Measurements from ENCODE around the gene TMCO1.
"Not testable (repeated sequence)": the region's sequence is repeated elsewhere in the genome, so short reads cannot be mapped to it uniquely, and the experiment has no call there.

The TMCO1 gene

GRCh38 chr1:165747632-165748447 lies 20.8 kb downstream of the TMCO1 start:
- in situ Hi-C loops (cut with MboI; ENCODE audit: low sequenced_read_pairs): no loop called here

GRCh38 chr1:165744913-165745312 lies 23.8 kb downstream of the TMCO1 start:
- in situ Hi-C loops (cut with MboI; ENCODE audit: low sequenced_read_pairs): not testable (repeated sequence)

GRCh38 chr1:165742194-165742593 lies 26.5 kb downstream of the TMCO1 start:
- in situ Hi-C loops (cut with MboI; ENCODE audit: low sequenced_read_pairs): no loop called here

- in situ Hi-C loops (cut with MboI; ENCODE audit: low sequenced_read_pairs): no loop called here
Measured at GRCh38 chr1:165738794-165739193, 29.9 kb downstream of the TMCO1 start.

- in situ Hi-C loops (cut with MboI; ENCODE audit: low sequenced_read_pairs): no loop called here
Measured at GRCh38 chr1:165737196-165737595, 31.5 kb downstream of the TMCO1 start.

- in situ Hi-C loops (cut with MboI; ENCODE audit: low sequenced_read_pairs): no loop called here
Measured at GRCh38 chr1:165734906-165735305, 33.8 kb downstream of the TMCO1 start.

GRCh38 chr1:165726841-165727240 lies 41.8 kb downstream of the TMCO1 start:
- in situ Hi-C loops (cut with MboI; ENCODE audit: low sequenced_read_pairs): no loop called here

- in situ Hi-C loops (cut with MboI; ENCODE audit: low sequenced_read_pairs): no loop called here
Measured at GRCh38 chr1:165726169-165726568, 42.5 kb downstream of the TMCO1 start.

GRCh38 chr1:165717918-165718515 lies 50.7 kb downstream of the TMCO1 start:
- in situ Hi-C loops (cut with MboI; ENCODE audit: low sequenced_read_pairs): loop anchor here (10.0 kb wide), 1 partner anchor 177 kb away; no protein-coding TSS in a partner anchor

- in situ Hi-C loops (cut with MboI; ENCODE audit: low sequenced_read_pairs): loop anchor here (10.0 kb wide), 1 partner anchor 178 kb away; no protein-coding TSS in a partner anchor
Measured at GRCh38 chr1:165716265-165717051, 52.2 kb downstream of the TMCO1 start.

- in situ Hi-C loops (cut with MboI; ENCODE audit: low sequenced_read_pairs): loop anchor here (10.0 kb wide), 1 partner anchor 182 kb away; no protein-coding TSS in a partner anchor
Measured at GRCh38 chr1:165712764-165713163, 55.9 kb downstream of the TMCO1 start.

GRCh38 chr1:165707984-165708706 lies 60.5 kb downstream of the TMCO1 start:
- in situ Hi-C loops (cut with MboI; ENCODE audit: low sequenced_read_pairs): no loop called here

- in situ Hi-C loops (cut with MboI; ENCODE audit: low sequenced_read_pairs): no loop called here
Measured at GRCh38 chr1:165703648-165704047, 65.0 kb downstream of the TMCO1 start.

- in situ Hi-C loops (cut with MboI; ENCODE audit: low sequenced_read_pairs): not testable (repeated sequence)
Measured at GRCh38 chr1:165701922-165702321, 66.7 kb downstream of the TMCO1 start.

GRCh38 chr1:165699577-165699976 lies 69.1 kb downstream of the TMCO1 start:
- in situ Hi-C loops (cut with MboI; ENCODE audit: low sequenced_read_pairs): no loop called here

- in situ Hi-C loops (cut with MboI; ENCODE audit: low sequenced_read_pairs): no loop called here
Measured at GRCh38 chr1:165698761-165699052, 70.0 kb downstream of the TMCO1 start.

GRCh38 chr1:165697881-165698760 lies 70.5 kb downstream of the TMCO1 start, which contains the start of gene ALDH9A1:
Gene ALDH9A1, minus strand, starts transcription at chr1:165698562. Its CDS starts 4 bp downstream, at chr1:165698558.
- in situ Hi-C loops (cut with MboI; ENCODE audit: low sequenced_read_pairs): no loop called here

- in situ Hi-C loops (cut with MboI; ENCODE audit: low sequenced_read_pairs): no loop called here
Measured at GRCh38 chr1:165697491-165697880, 71.2 kb downstream of the TMCO1 start.

- in situ Hi-C loops (cut with MboI; ENCODE audit: low sequenced_read_pairs): no loop called here
Measured at GRCh38 chr1:165696625-165697100, 72.0 kb downstream of the TMCO1 start.

- in situ Hi-C loops (cut with MboI; ENCODE audit: low sequenced_read_pairs): no loop called here
Measured at GRCh38 chr1:165695031-165695430, 73.6 kb downstream of the TMCO1 start.

Measured in HL-60/S4 treated with retinoic acid at 250 ng/mL for 4 days and 3 days (cell line).